Liver (tissue), 3 donors: ENCODE data around the gene ADPGK.

Experiments used
- CTCF ChIP-seq: fragments of 150-350 bp; IDR thresholded peaks from 2 replicates; pipeline ENCODE4 v1.5.1; 2017; ENCODE audit warnings: improper control_type of control experiment, low read depth, low read length; ENCODE audit not compliant: missing input control
- JUND ChIP-seq, 2 donors: IDR thresholded peaks; 2 replicates each; pipeline ENCODE4 v1.6.1; 2016; ENCODE audit warnings: antibody characterized with exemption in 2 of 2
- RAD21 ChIP-seq, 2 donors: IDR thresholded peaks; 2 replicates each; pipeline ENCODE4 v1.6.1; 2016; ENCODE audit warnings: antibody characterized with exemption in 2 of 2, mild to moderate bottlenecking in 2 of 2
- TAF1 ChIP-seq: conservative IDR thresholded peaks from 2 replicates; pipeline ENCODE4 v1.6.1; 2016; ENCODE audit warnings: antibody characterized with exemption, mild to moderate bottlenecking
- donor health status: healthy.
- donor health status: healthy.

GRCh38 chr15:72733941-72734738 is 49.4 kb downstream of the ADPGK start:
- no peak for TF ChIP-seq RAD21 (IDR thresholded peaks at IDR 0.05)
- no peak for TF ChIP-seq CTCF
- no peak for TF ChIP-seq TAF1
- no peak for TF ChIP-seq JUND (IDR thresholded peaks at IDR 0.05)
